HG03064 (cell line): ENCODE data around the gene NFIX.

Experiments
- ATAC-seq: cut with Tn5 transposase; IDR thresholded peaks from one replicate; pipeline ENCODE4 v1.9.1; 2021; ENCODE audit warnings: low read depth; ENCODE audit not compliant: unreplicated experiment

NFIX gene

DNA sequence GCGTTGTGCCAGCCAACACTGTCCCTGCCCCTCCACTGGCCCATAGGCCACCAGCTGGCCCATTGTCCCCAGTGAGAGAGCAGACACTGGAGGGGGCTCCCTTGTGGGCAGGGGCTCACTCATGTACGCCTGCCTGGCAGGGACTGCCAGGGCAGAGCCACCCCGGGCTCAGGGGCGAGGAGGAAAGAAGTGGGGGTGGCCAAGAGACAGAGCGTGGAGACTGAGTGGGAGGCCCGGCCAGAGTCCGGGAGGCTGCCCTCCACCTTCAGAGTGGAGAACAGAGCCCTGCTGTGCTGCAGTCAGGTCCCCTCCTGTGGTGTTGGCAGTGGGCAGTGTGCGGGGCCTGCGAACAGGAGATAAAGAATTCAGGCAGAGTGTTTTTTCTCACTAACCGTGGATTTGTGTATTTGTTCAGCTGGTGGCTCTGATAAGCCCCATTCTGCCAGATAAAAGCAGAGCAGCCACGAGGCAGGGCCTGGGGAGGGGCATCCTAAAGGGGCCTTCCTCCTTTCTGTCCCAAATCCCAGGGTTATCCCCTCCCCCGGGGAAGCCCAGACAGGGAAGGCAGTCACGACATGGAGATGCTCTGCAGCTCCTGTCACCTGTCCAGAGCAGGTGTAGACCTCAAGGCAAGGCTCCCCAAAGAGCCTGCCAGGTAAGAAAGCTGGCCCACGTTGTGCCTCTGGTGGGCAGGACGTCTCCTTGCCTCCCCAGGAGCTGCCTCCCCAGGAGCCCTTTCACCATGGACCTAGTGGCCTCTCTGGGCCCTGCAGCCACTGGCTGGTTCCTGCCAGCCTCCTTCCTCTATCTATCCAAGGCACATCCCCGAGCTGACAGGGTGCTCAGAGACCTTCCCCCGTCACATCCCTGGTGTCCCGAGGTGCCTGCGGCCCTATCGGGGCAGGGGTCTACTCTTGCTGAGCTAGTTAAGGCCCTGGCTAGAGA is 74.4 kb downstream of the NFIX start:
- ATAC-seq, result no peak

DNA sequence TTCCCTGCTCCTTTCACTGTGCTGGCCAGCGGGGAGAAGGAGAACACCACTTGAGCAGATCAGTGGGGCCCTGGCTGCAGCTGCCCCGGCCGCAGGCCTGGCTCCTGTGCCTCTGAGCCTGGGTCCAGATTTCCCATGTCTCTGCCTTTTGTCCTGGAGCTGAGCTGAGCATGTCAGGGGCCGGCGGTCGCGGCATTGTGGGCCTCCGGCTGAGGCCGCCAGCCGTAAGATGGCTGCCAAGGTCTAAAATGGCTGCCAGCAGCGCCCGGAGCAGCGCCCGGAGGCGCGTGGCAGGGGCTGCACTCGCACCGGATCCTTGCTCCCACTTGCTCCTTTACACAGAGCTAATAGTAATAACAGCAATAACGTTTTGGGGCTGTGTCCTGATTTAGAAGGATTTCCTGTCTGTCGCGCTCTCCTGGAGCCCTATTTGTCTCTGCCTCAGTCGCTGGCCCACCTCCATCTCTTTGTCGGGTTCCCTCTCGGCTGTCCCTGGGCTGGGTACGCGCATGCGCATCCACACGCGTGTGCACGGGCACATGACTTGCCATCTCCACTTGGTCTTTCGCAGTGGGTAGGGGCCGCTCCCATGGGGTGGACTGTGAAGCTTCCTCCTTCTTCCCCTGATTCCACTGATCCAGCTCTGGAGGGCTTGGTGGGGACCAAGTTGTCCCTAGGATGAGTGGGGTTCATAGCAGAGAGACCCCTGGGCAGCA is 75.3 kb downstream of the NFIX start:
- no peak for ATAC-seq

DNA sequence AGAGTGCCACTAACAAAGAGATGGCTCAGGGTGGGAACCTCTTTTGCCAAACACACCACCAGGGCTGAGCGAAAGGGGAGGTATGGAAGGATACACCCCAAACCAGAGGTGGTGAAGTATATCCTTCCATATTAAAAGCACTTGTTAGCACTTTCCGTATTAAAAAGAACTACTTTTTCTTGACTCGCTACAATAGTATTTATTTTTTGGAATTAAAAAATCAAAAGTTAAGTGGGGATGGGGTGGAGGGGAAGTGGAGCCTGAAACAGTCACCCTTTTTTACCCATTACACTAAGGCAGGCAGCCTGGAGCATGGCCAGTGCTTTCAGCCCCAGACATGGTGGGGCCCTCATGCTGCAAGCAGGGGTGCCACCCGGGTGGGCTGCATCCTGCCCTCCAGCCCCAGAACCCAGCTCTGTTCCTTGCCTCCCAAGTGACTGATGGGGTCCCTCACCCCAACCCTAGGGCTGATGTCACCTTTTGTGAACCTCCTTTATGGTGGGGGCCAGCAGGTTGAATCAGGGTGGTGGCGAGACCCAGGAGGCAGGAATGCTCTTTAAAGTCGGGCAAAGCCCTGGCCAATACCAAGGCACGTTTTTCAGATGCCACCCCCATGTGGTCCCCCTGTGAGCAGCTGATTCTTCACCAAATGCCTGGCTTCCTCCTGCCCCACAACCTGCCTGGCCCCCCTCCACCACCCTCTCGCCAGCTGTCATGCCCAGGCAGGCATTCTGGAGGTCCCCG is 76.3 kb downstream of the NFIX start:
- ATAC-seq, result no peak

DNA sequence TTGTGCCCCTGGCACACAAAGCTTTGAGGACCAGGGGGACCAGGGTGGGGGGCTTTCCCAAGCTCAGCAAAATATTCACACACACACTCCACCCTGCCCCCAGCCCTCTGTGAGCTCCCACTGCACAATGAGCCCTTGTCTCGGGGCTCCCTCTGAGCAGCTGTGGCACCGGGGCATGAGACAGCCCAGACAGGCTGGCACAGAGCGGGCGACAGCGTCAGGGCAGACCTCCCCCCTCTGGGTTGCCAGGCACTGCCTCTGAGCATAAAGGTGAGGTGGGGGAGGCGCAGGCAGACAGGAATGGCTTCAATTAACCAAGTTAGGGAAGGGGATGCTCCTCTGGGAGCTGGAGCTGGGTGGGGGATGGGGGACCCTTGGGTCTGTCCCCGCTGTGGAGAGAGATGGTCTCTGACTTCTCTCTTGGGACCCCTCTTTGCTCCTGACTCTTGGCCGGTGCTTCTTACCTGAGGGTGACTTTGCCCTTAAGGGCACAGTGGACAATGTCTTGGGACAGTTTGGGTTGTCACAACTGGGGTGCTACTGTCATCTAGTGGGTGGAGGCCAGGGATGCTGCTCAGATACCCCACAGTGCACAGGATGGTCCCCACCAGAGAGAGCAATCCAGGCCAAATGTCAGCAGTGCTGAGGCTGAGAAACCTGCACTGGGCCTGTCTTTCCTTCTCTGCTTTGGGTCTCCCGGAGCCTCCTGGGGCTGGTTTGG is 77.1 kb downstream of the NFIX start:
- ATAC-seq, result no peak

DNA sequence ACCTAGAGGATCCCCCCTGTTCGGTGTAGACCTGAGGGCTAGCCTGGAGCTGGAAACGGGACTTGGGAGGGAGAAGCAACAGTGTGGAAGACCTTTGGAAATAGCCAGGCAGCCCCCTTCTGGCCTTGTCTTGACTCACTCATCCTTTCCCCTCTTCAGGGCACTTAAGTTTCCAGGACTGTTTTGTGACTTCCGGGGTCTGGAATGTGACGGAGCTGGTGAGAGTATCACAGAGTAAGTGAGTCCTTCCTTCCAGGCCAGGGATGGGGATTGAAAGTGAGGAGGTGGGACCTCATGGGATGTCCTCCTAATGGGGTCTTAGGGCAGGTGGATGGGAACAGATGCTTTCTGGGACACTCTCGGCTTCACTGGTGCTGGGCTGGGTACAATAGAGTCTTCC is 78.0 kb downstream of the NFIX start:
- no peak for ATAC-seq

DNA sequence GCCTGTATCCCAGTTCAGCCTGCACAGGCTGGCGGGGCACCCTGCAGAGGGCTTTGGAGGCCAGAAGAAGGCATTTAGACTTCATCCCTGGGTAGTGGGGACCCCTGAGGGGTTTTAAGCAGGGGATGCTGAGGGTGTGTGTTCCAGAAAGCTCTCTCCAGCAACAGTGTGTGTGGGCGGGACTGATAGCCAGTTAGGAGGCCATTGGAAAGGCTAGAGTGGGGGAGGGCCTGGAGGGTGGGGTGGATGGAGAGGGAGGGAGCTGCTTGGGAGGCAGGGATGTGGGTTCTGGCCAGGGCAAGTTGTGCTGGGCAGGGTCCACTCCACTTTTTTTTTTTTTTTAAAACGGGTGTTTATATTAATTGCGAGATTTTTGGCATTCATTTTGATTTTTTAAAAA is 79.1 kb downstream of the NFIX start:
- no peak for ATAC-seq

DNA sequence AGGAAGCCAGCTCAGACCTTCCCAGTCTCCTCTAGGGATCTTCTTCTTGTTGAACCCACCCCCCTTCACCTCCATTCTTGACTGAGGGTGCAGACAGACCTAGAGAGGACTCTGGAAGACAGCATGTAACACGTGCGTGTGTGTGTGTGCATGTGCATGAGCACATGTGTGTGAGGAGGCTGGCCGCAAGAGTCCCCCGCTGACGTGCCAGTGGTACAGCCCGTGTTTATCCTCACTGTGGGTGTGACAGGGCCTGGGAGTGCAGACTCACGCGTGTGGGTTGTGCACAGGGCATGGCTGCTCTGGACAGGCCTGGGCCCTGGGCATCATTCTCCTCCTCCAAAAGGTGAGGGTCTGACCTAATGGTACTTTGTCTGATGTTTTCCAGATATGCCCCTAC is 81.0 kb downstream of the NFIX start:
- no peak for ATAC-seq

DNA sequence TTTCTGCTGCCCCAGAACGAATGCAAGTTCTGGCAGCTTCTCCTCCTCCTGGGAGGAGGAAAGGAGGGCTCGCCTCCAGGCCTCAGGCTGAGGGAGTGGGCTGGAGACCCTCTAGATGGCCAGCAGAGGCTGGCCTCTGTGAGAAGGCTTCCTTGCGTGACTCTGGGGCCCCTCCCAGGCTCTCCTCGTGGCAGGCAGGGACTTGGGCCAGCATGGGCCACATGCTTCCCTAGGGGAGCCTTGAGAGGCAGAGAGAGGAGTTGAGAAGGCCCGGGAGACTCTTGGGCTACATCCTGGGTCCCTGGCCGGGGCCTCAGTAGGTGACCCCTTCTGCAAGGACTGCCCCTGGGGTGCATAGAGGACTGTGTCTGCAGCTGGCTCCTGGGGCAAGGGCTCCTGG is 81.5 kb downstream of the NFIX start:
- ATAC-seq, result no peak

DNA sequence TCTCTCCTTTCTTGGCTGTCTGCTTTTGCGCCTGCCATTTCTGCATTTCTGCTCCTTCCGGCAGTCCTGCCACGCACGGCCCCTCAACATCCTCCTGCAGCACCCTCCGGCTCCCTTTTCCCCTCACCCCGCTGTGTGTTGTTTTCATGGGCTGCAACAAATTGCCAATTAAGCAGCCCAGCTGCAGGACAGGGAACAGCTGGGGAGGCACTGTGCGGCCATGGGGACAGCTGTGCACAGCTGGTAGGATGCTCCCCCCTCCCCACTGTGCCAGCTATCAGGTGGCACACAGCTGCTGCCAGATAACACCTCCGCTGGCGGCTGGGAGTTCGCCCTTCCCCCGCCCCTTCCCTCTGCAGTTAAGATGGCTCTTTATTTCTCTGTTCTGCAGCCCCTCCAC is 82.0 kb downstream of the NFIX start:
- ATAC-seq, result no peak

DNA sequence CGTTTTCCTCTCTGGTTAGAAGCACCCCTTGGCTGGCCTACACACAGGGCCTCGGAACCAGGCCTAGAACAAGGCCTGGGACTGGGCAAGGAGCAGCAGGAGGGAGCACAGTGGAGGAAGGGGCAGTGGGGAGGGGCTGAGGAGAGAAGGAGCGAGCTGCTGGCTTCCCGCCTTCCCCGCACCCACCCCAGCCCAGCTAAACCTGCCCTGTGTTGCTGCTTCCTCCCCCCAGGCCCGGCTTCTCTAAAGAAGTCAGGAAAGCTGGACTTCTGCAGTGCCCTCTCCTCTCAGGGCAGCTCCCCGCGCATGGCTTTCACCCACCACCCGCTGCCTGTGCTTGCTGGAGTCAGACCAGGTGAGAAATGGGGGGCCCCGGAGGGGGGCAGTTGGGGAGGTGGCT is 83.1 kb downstream of the NFIX start:
- ATAC-seq, result no peak

DNA sequence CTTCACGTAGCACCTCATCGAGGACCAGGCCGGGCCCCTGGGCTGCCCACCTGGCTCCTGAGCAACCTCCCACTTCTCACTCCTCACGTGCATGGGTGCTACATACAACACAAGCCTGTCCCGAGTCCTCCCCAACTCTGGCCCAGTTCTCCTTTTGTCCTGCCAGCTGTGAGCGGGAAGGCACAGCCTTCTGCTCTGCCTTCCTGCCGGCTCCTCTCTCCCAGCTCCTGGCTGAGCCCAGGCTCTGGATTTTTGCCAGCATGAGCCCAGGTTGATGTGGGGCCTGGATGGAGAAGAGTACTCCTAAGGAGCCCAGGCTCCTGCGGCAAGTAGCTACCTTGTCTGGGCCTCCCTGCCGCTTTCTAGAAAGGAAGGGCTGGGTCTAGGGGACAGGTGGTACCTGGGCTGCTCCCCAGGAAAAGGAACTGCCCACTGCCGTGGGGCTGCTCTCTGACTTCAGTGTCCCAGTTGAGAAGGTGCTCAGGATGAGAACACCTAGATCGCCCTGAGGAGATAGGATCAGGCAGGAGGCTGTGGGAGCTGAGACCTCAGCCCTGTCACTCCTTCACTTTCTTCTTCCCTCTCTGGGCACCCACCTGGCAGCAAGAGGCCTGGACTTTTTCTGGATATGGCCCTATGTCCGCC is 83.7 kb downstream of the NFIX start:
- no peak for ATAC-seq

DNA sequence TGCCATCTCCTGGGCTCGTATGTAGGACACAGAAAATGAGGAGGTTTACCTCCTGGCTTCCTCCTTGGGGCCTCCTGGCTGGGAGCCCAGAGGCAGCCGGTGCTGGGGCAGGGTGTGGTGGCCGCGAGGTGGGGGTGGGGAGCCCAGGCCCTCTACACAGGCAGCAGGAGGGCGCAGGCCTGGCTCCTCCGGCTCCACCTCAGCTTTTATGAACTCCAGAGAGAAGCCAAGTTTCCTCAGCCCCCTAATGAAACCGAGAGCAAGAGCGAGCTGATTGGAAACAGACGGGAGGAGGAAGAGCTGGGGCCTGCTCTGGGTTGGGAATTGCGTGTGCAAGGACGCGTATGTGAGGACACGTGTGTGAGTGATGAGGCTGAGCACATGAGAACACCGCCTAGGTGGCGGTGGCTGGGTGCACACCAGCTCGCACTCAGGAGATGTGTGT is 84.3 kb downstream of the NFIX start:
- no peak for ATAC-seq

DNA sequence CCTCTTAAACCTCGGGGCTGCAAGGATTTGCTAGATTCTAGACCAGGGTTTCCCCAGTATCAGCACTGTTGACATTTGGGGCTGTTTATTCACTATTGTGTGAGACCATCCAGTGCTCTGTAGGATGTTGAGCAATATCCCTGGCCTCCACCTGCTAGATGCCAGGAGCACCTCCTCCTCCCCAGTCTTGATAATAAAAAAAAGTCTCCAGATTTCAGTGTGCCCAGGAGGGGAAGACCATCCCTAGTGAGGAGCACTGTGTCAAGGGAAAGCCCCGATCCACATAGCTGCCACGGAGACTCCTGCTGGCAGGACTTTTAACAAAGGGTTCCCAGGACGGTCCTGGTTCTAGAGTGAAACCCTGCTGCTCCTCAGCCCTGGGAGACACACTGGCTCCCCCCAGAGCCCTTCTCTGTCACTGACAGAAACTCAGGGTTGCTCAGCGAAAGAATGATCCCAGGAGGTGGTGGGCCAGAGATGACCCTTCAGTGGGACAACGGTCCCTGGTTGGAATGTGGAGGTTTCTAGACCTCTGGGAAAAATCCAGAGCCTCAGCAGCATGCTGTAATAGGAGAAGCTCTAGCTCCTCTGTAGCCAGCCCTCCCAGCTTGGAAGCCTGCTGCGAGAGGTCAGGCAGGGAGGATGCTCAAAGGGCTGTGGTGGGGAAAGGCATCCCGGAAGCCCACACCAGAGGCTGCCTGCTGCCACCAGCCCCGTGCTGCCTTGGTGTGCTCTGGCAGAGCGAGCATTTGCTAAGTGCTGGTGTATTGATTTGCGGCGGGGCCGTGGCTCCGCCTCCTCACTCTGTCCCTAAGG is 87.1 kb downstream of the NFIX start:
- ATAC-seq, result no peak

DNA sequence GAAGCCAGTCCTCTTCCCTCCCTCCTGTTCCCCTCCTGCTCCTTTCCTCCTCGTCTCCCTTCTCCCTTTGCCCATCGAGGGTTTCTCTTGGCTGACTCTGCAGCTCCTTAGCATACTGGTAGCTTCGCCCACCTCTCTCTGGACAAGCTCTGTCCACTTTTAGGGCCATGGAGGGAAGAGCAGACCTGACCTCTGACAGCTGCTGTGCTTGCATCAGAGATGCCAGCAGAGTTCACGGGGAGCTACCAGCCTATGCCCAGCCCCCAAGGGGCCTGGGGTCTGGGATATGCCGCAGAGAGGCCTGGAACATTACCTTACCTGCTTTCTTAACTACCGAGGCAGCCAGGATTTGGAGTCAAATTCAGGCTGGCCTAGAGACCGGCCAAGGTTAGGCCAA is 87.7 kb downstream of the NFIX start:
- no peak for ATAC-seq

DNA sequence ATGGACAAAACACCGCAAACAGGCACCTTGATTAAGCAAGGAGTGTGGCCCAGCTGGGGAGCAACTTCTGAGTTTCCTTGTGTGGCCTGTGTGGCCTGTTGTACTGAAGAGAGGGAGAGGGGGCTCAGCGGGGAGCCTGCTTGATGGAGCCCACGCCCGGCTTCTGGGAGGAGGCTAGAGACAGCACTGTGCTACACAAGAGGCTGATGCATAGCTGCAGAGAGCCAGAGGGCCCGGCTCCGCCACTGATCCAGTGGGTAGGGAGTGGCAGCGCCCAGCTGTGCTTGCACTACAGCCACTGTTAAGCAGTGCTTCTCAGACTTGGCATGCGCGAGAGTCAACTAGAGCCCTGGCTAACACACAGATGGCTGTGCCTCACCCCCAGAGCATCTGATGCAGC is 88.4 kb downstream of the NFIX start:
- ATAC-seq, result no peak

DNA sequence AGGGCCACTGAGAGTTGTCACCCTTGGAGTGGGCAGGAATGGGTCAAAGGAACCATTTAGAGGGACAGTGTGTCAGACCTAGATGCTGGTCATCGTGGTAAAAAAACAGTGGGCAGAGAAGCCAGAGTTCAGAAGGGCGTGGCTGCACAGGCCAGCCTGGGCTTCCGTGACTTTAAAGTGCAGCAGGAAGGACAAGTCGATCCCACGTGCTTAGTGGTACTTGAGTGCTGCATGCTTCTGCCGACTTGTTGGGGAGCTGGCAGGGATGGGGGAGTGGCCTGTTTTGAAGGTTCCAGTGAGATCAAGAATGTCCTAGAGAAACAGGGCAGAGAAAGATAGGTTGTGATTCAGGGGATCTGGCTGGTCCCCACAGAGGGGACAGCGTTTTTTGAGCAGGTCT is 90.4 kb downstream of the NFIX start:
- no peak for ATAC-seq

DNA sequence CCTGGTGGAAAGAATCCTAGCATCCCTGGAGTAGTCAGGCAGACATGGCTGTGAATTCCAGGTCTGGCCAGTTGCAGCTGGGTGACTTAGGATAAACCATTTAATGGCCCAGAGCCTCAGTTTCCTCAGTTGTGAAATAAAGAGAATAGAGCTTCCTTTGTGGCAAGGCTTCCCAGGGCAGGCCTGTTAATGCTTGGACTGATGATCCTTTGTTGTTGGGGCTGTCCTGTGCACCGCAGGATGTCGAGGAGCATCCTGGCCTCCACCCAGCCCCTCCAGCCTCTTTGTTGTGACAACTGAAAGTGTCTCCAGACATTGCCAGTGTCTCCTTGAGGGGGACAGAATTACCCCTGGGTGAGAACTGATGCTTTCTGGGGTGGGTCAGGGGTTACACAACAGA is 91.1 kb downstream of the NFIX start:
- ATAC-seq, result no peak

DNA sequence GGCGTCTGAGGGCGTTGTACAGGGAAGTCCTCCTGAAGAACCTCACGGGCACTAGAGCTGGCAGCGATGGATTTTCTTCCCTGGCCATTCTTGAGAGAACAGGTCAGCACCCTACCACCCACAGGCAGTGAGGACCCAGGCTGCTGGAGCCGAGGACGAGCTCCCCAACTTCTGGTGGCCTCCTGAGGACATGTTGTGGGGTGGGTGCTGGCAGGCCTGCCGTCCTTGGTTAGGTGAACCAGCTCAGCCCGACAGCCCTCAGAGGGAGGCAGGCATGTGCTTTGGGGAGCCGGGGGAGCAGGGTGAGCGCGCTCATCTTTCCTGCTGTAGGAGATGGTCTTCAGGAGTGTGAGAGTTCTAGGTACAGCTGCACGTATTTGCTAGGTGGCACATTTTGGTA is 92.0 kb downstream of the NFIX start:
- no peak for ATAC-seq

DNA sequence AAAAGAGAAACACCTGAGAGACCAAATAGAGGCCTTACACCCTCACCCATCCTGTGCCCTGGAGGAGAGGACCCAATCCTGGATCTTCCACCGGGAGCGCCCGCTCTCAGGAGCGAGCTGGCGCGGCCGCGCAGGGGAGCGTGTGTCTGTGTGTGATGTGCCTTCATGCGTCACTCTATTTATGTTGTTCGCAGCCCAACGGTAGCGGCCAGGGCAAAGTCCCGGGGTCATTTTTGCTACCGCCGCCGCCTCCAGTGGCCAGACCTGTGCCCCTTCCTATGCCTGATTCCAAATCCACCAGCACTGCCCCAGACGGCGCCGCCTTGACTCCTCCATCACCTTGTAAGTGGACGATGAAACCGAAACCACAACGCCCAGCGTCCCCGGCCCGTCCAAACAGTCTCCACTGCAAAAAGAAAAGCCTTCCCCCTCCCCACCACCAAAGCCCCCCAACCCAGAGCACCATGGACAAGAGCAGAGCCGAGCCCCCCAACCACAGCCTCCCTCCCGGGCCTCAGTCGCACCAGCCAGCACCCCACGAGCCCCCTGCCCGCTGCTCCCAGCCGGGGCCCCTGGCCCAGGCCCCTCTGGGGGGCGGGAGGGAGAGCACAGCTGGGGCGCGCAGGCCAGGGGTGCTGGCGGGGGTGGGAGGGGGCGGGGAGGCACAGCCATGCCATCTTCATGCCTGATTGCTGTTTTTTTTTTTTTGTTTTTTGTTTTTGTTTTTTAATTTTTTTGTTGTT is 92.7 kb downstream of the NFIX start:
- no peak for ATAC-seq
